Astrocyte (in vitro differentiated cells and primary cell): ENCODE measurements around the gene HEATR3. TPM values are rescaled to one million over a fixed set of nuclear protein-coding genes. Genes with fewer than 3 reads are reported as not detected.
A peak's percentile ranks its signal among the peaks of the same experiment; 100 is the strongest.

ENCODE experiments used
- DNase-seq: peaks from one replicate; pipeline ENCODE4 v3.0.0-alpha.2; 2010; ENCODE audit warnings: low read depth
- FAIRE-seq: peaks from 2 replicates; lab custom pipeline; 2011; peaks lifted over from hg19 to GRCh38; lab: Jason Lieb, UNC
- H2AFZ ChIP-seq: 2 replicates; pipeline ENCODE4 v1.6.0; 2012; ENCODE audit warnings: low read depth, low read length, inconsistent platforms
- H3K27ac ChIP-seq: 2 replicates; pipeline ENCODE4 v1.5.1; 2011; ENCODE audit warnings: low read depth, low read length, inconsistent platforms
- H3K27me3 ChIP-seq: 2 replicates; pipeline ENCODE4 v1.6.0; 2011; ENCODE audit warnings: low read length, inconsistent platforms; ENCODE audit not compliant: insufficient read depth
- H3K36me3 ChIP-seq: 2 replicates; pipeline ENCODE4 v1.5.1; 2011; ENCODE audit warnings: low read length, inconsistent platforms; ENCODE audit not compliant: insufficient read depth
- H3K4me1 ChIP-seq: 2 replicates; pipeline ENCODE4 v1.5.1; 2011; ENCODE audit warnings: low read length, inconsistent platforms; ENCODE audit not compliant: insufficient read depth
- H3K4me2 ChIP-seq: 2 replicates; pipeline ENCODE4 v1.6.0; 2012; ENCODE audit warnings: low read length, inconsistent platforms
- H3K4me3 ChIP-seq: 2 replicates; pipeline ENCODE4 v1.5.1; 2011; ENCODE audit warnings: low read depth, mild to moderate bottlenecking, low read length, inconsistent platforms; ENCODE audit not compliant: insufficient read depth
- H3K79me2 ChIP-seq: 2 replicates; pipeline ENCODE4 v1.6.0; 2012; ENCODE audit warnings: mild to moderate bottlenecking, low read length, inconsistent platforms; ENCODE audit not compliant: insufficient read depth
- H3K9ac ChIP-seq: 2 replicates; pipeline ENCODE4 v1.6.0; 2012; ENCODE audit warnings: mild to moderate bottlenecking, low read length, inconsistent platforms
- H3K9me3 ChIP-seq: 2 replicates; pipeline ENCODE4 v1.5.1; 2012; ENCODE audit warnings: low read depth, mild to moderate bottlenecking, low read length, inconsistent platforms; ENCODE audit not compliant: insufficient read depth
- H4K20me1 ChIP-seq: 2 replicates; pipeline ENCODE4 v1.6.0; 2012; ENCODE audit warnings: low read length, inconsistent platforms; ENCODE audit not compliant: insufficient read depth
- H3K27ac Mint-ChIP-seq: one replicate; pipeline ENCODE4 v1.8.0; 2021; ENCODE audit warnings: mild to moderate bottlenecking, mixed read lengths; ENCODE audit not compliant: unreplicated experiment
- H3K27me3 Mint-ChIP-seq: one replicate; pipeline ENCODE4 v1.8.0; 2021; ENCODE audit warnings: low read depth, mixed read lengths; ENCODE audit not compliant: unreplicated experiment
- H3K36me3 Mint-ChIP-seq: one replicate; pipeline ENCODE4 v1.8.0; 2021; ENCODE audit warnings: low read depth, mixed read lengths; ENCODE audit not compliant: unreplicated experiment
- H3K4me1 Mint-ChIP-seq: one replicate; pipeline ENCODE4 v1.8.0; 2021; ENCODE audit warnings: low read depth, mixed read lengths; ENCODE audit not compliant: unreplicated experiment
- H3K4me3 Mint-ChIP-seq: one replicate; pipeline ENCODE4 v1.8.0; 2021; ENCODE audit warnings: mild to moderate bottlenecking, moderate library complexity, mixed read lengths; ENCODE audit not compliant: unreplicated experiment
- H3K9me3 Mint-ChIP-seq: one replicate; pipeline ENCODE4 v1.8.0; 2021; ENCODE audit warnings: mild to moderate bottlenecking, mixed read lengths; ENCODE audit not compliant: unreplicated experiment
- CTCF ChIP-seq: IDR thresholded peaks from 2 replicates; pipeline ENCODE4 v1.5.1; 2011; ENCODE audit warnings: low read depth, mild to moderate bottlenecking, inconsistent platforms, low read length, moderate library complexity; ENCODE audit not compliant: insufficient read depth
- EZH2 ChIP-seq: IDR thresholded peaks from 2 replicates; pipeline ENCODE4 v1.6.1; 2012; ENCODE audit warnings: mild to moderate bottlenecking, low read length, inconsistent platforms; ENCODE audit not compliant: insufficient read depth
- total RNA-seq: library from RNA; stranded (reverse); gene quantifications from 2 replicates; pipeline ENCODE4 v1.2.1, GENCODE V29; 2021

HEATR3 gene
- total RNA-seq, 1 donor from 2014 or later, result 26.8 TPM

DNA sequence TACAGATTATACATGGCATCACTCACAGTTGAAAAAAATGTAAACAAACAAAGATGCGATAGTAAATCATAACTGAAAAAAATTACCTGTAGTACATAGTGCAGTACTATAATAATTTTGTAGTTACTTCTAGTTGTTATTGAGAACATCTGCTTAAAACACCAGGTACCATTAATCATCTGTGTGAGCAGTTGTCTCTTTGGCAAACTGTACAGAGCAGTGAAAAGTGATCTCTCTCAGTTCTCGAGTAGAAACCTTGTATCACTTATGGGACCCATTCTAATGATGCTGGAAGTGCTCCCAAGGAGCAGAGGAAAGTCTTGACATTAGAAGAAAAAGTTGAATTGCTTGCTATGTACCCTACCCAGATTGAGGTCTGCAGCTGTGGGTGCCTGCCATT lies 78.4 kb downstream of the HEATR3 start:
- Mint-ChIP-seq H3K27me3 (no peaks in the 10 kb centered on the region), H3K9me3 (peaks cover 3% of the 10 kb centered on the region), H3K4me3 (no peak overlapping the region), H3K36me3 (no peaks in the 10 kb centered on the region), H3K27ac (no peak overlapping the region), H3K4me1 (peaks cover 8% of the 10 kb centered on the region)
- Histone ChIP-seq H3K27me3 (no peaks in the 10 kb centered on the region), H3K79me2 (no peaks in the 10 kb centered on the region), H3K4me1 (no peaks in the 10 kb centered on the region), H3K27ac (no peak overlapping the region), H3K4me2 (no peak overlapping the region), H3K36me3 (no peaks in the 10 kb centered on the region), H3K9me3 (no peaks in the 10 kb centered on the region), H4K20me1 (no peaks in the 10 kb centered on the region), H3K9ac (no peak overlapping the region), H3K4me3 (no peak overlapping the region), H2AFZ (no peak overlapping the region)
- TF ChIP-seq CTCF (no peak), EZH2 (no peak)
- FAIRE-seq, result no peak
- no peak for DNase-seq

DNA sequence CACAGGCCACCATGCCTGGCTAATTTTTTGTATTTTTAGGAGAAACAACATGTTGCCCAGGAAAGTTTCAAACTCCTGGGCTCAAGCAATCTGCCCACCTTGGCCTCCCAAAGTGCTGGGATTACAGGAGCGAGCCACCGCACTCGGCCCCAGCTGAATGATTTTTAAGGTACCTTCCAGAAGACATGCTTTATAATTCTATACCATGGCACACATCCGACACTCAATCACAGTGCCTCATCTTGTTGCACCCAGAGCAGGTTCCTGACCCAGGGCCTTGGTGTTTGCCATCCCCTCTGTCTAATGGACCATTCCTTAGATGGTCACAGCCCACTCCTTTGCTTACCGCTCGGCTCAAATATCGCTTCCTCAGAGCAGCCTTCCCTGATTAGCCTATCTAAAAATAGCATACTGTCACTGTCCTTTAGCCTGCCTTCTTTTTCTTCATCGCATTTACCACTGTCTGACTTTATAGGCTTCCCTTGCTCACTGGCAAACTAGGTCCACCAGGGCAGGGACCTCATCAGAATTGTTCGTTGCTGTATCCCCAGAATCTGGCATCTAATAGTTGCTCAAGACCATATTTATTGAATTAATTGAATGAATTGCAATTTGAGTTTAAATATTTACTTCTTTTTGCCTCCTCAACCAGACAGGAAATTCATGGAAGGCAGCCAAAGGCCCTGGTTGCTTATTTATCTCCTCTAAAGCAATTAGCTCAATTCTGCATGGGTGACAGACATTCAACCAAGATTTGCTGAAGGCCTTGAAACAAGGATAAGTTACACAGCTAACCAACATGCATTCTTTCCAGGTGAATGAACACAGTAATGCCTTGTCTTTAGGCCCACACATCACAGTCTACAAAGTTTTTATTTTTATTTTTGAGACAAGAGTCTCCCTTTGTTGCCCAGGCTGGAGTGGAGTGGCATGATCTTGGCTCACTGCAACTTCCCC lies 81.0 kb downstream of the HEATR3 start:
- Histone ChIP-seq H2AFZ (no peak overlapping the region), H4K20me1 (no peaks in the 10 kb centered on the region), H3K79me2 (no peaks in the 10 kb centered on the region), H3K4me3 (no peak overlapping the region), H3K36me3 (no peaks in the 10 kb centered on the region), H3K9ac (no peak overlapping the region), H3K27ac (no peak overlapping the region), H3K9me3 (no peaks in the 10 kb centered on the region), H3K27me3 (no peaks in the 10 kb centered on the region), H3K4me1 (no peaks in the 10 kb centered on the region), H3K4me2 (no peak overlapping the region)
- H3K27me3 Mint-ChIP-seq, result no peaks in the 10 kb centered on the region
- peak; percentile 33 for DNase-seq
- peaks cover 8% of the 10 kb centered on the region for H3K4me1 Mint-ChIP-seq
- FAIRE-seq, result no peak
- TF ChIP-seq EZH2 (no peak), CTCF (no peak)
- no peaks in the 10 kb centered on the region for H3K36me3 Mint-ChIP-seq
- peak overlapping the region; percentile 34 for H3K4me3 Mint-ChIP-seq
- peak overlapping the region; percentile 34 for H3K27ac Mint-ChIP-seq
- H3K9me3 Mint-ChIP-seq, result no peaks in the 10 kb centered on the region

GRCh38 chr16:50151322-50151721 lies 85.6 kb downstream of the HEATR3 start:
- no peak for FAIRE-seq
- H3K4me3 ChIP-seq, result no peak overlapping the region
- peaks cover 18% of the 10 kb centered on the region for H3K4me1 ChIP-seq
- Mint-ChIP-seq H3K27ac (no peak overlapping the region), H3K4me3 (no peak overlapping the region), H3K4me1 (peaks cover 20% of the 10 kb centered on the region), H3K27me3 (no peaks in the 10 kb centered on the region), H3K9me3 (no peaks in the 10 kb centered on the region), H3K36me3 (no peaks in the 10 kb centered on the region)
- H3K9me3 ChIP-seq, result no peaks in the 10 kb centered on the region
- no peak for DNase-seq
- no peaks in the 10 kb centered on the region for H3K36me3 ChIP-seq
- H3K27me3 ChIP-seq, result no peaks in the 10 kb centered on the region
- no peak overlapping the region for H2AFZ ChIP-seq
- H4K20me1 ChIP-seq, result peaks cover 26% of the 10 kb centered on the region
- H3K79me2 ChIP-seq, result peaks cover 26% of the 10 kb centered on the region
- H3K27ac ChIP-seq, result no peak overlapping the region
- no peak overlapping the region for H3K4me2 ChIP-seq
- H3K9ac ChIP-seq, result no peak overlapping the region
- no peak for TF ChIP-seq CTCF
- TF ChIP-seq EZH2, result no peak
